Measurements from ENCODE around the gene RHEB.
A peak's percentile ranks its signal among the peaks of the same experiment; 100 is the strongest.

Gene RHEB

GRCh38 chr7:151470711-151471110 lies 49.0 kb downstream of the RHEB start:
- no peak for DNase-seq (ENCODE audit: low spot score)

GRCh38 chr7:151469281-151469680 lies 50.4 kb downstream of the RHEB start:
- DNase-seq (ENCODE audit: low spot score) = no peak

- no peak for DNase-seq (ENCODE audit: low spot score)
These were observed 51.3 kb downstream of the RHEB start for GRCh38 chr7:151468217-151469018.

GRCh38 chr7:151465169-151465568 lies 54.5 kb downstream of the RHEB start:
- no peak for DNase-seq (ENCODE audit: low spot score)

- DNase-seq (ENCODE audit: low spot score) = no peak
These were observed 57.4 kb downstream of the RHEB start for GRCh38 chr7:151462306-151462779.

GRCh38 chr7:151461942-151462230 lies 57.8 kb downstream of the RHEB start:
- no peak for DNase-seq (ENCODE audit: low spot score)

GRCh38 chr7:151461096-151461941 lies 58.4 kb downstream of the RHEB start:
- DNase-seq (ENCODE audit: low spot score) = no peak

GRCh38 chr7:151460474-151460855 lies 59.2 kb downstream of the RHEB start:
- no peak for DNase-seq (ENCODE audit: low spot score)

- peak; percentile 74 for DNase-seq (ENCODE audit: low spot score)
These were observed 59.8 kb downstream of the RHEB start for GRCh38 chr7:151459726-151460473.

- no peak for DNase-seq (ENCODE audit: low spot score)
These were observed 62.2 kb downstream of the RHEB start for GRCh38 chr7:151457534-151457933.

- DNase-seq (ENCODE audit: low spot score) = no peak
These were observed 62.9 kb downstream of the RHEB start for GRCh38 chr7:151456782-151457181.

- DNase-seq (ENCODE audit: low spot score) = no peak
These were observed 63.4 kb downstream of the RHEB start for GRCh38 chr7:151456276-151456675.

- no peak for DNase-seq (ENCODE audit: low spot score)
These were observed 64.0 kb downstream of the RHEB start for GRCh38 chr7:151455690-151456089.

GRCh38 chr7:151454932-151455530 lies 64.7 kb downstream of the RHEB start:
- no peak for DNase-seq (ENCODE audit: low spot score)

- no peak for DNase-seq (ENCODE audit: low spot score)
These were observed 65.4 kb downstream of the RHEB start for GRCh38 chr7:151454305-151454704.

- no peak for DNase-seq (ENCODE audit: low spot score)
These were observed 66.3 kb downstream of the RHEB start for GRCh38 chr7:151453326-151453791.

GRCh38 chr7:151452680-151453325 lies 66.9 kb downstream of the RHEB start:
- no peak for DNase-seq (ENCODE audit: low spot score)

GRCh38 chr7:151451626-151452571 lies 67.8 kb downstream of the RHEB start:
- DNase-seq (ENCODE audit: low spot score) = no peak

- no peak for DNase-seq (ENCODE audit: low spot score)
These were observed 68.5 kb downstream of the RHEB start for GRCh38 chr7:151451156-151451555.

GRCh38 chr7:151449990-151450389 lies 69.7 kb downstream of the RHEB start:
- no peak for DNase-seq (ENCODE audit: low spot score)
